HG03378 (cell line): ENCODE results near the gene CDKAL1.
"Not testable (repeated sequence)": the region's sequence is repeated elsewhere in the genome, so short reads cannot be mapped to it uniquely, and the experiment has no call there.

Experiments used
- ATAC-seq: cut with Tn5 transposase; IDR thresholded peaks from one replicate; pipeline ENCODE4 v1.9.1; 2021; ENCODE audit warnings: mild to moderate bottlenecking, moderate library complexity; ENCODE audit not compliant: unreplicated experiment

CDKAL1 gene

DNA sequence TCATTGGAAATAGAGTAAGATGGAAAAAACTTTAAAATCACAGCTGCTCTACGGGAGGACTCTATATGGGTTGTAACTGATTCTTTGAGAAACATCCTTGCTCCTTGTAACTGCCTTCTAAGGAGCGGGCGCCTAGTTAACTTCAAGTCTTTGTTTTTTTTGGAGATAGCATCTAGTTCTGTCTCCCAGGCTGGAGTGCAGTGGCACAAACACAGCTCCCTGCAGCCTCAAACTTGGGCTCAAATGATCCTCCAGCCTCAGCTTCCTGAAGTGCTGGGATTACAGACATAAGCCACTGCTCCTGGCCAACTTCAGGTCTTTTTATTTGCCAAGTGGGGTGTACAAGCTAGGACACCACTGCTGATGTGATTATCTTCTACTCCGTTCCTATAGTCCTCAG is 552.9 kb downstream of the CDKAL1 start:
- no peak for ATAC-seq

DNA sequence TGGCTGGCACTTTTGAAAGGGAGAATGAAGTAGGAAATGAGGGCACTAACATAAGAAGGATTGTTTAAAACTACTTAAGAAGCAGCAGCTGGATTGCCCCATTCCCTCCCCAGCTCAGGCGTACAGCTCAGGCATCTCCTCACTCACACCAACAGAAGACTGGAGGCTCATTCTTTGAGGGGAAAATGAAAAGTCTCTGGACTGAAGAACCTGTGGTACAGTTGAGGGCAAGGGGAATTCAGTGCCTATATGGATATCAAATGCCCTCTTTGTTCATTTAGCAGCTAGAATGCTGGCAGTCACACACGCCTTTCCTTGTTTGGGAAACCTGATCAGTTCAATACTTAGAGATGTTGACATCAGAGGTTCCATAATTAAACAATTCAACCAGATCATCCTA is 557.2 kb downstream of the CDKAL1 start:
- ATAC-seq = no peak

DNA sequence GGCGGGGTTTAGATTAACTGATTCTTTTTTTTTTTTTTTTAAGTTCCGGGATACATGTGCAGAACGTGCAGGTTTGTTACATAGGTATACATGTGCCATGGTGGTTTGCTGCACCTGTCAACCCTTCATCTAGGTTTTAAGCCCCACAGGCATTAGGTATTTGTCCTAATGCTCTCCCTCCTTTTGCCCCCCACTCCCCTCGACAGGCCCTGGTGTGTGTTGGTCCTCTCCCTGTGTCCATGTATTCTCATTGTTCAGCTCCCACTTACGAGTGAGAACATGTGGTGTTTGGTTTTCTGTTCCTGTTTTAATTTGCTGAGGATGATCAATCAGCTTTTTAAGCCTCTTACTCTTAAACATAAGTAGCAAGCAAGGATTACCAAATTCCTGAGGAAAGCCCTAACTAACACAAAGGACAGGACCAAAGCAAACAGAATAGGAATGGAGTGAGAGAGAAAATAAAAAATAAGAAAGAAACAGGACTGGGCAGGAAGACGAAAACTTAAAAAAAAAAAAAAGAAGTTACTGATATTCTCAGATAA is 558.0 kb downstream of the CDKAL1 start:
- ATAC-seq = not testable (repeated sequence)

DNA sequence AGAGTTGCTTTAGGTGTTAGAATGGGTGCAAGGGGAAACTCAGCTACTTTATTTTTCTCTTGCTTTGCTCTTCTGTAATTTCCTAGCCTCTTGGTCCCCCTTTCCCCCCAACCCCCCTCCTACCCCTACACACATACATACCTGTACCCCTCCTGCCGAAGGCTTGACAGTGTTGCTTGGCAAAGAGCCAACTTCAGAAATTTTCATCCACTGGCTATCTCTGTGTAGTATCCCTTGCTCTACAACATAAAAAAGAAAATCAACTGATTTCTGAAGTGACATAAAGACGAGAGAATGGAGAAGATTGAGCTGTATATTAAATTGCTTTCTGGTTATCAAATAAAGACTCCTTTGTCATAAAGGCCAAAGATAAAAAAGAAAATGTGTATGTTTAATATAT is 561.2 kb downstream of the CDKAL1 start:
- ATAC-seq = no peak

DNA sequence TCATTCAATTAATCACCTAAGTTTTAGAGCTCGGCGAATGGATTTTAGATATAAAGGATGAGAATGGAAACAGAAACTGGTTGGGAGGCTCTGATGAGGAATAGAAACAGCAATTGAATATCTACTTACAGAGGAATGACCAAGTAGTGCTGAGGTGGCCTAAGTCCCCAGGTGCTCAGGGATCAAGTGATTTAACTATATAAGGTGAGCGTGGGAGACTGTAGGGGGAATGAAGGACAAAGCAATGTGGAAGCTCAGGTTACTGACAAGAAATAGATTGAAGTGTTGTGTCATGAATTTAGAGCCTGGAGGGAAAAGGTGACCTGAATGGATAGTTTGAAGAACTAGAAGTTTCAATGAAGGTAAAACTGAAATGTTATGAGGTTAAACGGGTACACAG is 563.9 kb downstream of the CDKAL1 start:
- no peak for ATAC-seq

DNA sequence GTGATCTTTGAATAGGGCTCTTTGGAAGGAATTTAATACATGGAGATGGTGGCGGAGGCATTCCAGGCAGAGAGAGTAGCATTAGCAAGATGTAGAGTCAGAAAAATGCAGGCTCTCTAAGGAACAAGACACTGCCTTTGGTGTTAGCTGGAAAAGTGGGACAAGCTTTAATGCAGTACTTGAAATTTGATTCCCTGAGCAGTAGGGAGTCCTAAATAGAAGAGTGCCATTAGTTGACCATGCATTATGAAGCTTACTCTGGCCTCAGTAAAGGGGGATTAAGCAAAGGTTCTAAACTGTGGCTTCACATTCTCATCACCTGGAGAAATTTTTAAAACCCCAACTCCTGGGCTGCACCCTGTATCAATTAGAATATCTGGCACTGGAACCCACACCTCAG is 564.5 kb downstream of the CDKAL1 start:
- ATAC-seq = no peak

DNA sequence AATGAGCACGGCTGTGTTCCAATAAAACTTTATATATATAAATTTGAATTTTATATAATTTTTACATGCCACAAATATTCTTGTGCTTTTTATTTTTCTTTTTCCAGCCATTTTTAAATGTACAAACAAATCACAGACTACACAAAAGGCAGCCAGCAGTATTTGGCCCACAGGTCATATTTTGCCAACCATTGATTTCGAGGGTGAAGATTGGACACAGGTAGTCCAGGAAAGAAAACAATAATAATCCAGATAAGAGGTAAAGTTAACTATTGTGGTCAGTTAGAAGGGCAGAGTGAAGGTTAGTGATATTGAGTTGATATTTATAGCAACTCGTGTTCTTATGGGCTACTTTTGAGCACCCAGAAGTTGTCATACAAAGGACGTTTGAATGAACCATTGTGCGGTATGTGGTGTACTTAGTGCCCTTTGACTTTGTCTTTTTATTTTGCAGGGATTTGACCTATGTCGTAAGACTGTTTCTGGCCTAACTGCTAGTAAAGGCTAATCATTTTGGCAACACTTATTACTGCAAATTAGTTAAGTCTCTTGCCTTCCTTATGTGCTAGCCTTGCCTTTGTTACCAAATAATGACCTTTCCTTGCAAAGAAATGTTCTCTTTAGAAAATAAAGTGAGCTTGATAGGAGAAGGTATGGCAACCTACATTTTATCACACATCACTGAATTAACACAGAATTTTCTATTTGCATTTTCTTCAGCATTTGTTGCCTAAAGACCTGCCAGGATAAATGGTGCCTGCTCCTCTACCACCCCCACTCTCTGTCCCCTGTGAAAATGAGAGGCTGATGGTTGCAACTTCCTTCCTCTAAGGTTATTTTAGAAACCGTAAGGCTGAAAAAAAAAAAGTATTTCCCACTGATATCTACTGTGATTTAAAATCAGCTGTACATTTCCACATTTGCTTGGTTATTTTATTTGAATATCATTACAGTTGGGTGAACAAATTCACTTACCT is 565.4 kb downstream of the CDKAL1 start:
- no peak for ATAC-seq

DNA sequence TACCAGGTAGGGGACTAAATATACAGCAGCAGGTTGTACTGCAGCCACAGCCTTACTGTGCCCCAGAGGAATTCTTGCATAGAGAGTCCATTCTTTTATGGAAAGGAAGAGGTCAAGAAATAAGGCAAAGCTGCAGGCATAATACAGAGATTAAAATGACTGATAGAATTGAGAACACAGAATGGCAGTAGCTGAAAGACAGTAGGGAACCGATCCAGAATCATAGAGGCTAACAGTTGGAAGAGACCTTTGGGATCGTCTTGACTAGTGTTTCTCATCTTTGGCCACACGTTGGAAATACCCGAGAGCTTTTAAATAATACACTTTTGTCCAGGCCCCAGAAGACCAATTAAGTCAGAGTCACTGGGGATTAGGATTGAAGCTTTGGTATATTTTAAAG is 566.7 kb downstream of the CDKAL1 start:
- ATAC-seq = no peak

DNA sequence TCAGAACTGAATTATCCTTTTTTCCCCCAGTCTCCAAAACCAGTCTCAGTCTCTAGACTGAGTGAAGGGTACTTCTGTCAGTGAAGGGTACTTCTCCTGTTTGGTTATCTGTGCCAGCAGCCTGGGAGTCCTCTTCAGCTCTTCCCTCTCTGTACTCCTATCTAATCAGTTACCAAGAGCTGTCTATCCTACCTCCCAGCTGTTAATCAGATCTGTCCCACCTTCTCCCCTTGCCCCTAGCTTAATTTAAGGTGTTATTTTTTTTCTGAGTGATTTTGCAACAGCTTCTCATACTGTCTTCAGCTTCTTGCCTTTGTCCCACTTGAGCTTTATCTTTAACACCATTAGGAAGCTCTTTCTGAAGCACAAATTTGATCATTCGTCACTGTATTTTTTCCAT is 567.4 kb downstream of the CDKAL1 start:
- ATAC-seq = no peak

DNA sequence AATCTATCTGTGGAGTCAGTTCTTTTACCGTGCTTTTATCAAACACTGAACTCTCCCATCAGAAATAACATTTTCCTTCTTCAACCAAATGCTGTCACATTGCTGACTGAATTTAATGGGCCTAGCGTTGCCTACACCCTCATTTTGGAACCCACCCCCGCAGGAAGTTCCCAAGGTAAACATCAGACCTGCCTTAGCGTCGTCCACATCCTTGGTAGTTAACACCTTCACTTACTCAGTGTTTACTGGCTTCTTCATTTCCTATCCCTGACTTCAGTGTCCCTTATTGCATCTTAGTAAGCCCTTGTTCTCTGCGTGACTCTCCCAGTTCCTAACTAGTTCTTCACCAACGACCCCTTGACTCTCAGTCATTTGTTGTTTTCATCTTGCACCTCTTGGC is 567.9 kb downstream of the CDKAL1 start:
- no peak for ATAC-seq

DNA sequence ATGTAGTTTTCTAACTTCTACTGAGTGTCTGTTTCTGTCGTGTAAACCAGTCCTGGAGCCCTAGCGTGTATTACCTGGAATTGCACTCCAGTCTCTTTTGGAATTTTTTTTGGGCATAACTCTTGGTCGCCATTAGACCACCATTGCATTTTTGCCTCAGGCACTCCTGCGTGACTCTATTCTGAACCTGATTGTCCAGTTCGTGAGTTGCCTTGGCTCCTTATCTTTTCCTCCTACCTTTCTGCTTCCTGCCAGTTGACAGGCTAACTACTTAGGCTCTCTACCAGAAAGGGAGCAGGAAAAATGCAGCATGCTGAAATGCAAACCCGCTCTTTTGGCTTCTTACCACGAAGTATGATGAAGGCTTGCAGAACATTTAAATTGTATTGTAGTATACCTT is 568.4 kb downstream of the CDKAL1 start:
- ATAC-seq = no peak

DNA sequence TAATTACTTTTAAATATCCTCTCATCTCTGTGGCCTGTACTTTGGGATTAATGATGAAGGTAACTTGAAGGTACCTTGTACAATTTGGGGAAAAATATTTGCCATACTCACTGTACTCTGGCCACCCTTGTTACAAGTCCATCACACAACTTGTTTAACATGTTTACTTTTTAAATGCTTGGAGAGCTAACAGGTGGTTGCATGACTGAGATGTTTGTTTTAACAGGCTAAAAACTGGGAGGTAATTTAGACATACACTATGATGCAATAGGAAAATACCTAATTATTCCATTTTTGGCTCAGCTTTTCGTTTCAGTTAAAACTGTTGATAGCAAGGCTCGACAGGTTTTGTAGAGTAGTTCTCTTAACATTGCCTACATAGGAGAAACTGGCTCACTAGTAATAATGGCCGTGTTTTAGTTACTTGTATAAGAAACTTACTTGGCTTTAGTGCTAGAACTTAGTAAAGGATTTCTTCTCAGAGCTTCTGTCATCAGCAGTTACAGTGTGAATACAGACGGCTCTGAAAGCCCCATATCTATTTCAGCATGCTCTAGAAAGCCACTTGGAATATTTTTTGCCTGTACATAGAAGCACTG is 569.5 kb downstream of the CDKAL1 start:
- no peak for ATAC-seq

DNA sequence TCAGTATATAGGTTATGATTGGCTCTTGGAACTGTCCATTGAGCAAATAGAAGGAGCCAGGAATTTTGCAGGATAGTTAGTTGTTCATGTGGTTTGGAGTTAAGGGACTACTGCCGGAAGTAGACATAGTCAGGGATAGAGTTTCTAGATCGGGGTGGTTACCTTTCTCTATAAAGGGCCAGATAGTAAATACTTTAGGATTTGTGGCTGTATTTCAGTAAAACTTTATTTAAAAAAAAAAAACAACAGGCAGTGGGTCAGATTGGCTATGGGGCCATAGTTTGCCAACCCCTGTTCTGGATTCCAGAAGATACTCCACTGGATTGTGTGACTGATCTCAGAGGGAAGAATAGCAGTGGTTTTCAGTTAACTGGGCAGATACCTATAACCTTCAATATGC is 570.0 kb downstream of the CDKAL1 start:
- ATAC-seq = no peak

DNA sequence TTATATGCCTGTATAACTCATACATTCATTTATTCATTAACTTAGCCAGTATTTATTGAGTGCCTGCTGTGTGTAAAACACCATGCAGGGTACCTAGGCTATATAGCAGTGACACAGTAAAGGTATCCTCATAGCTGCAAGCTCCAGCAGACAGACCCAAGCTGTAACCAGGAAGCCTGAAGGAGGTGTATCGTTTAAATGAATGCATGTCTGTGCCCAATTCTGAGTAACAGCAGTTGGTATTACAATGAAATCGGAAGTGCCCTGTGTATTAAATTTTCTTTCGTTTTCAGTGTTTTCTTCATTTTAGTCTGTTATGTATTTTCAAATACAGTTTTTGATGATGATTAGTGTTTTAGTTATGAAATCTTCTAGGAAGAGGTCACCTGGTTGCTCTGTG is 573.5 kb downstream of the CDKAL1 start:
- ATAC-seq = no peak

DNA sequence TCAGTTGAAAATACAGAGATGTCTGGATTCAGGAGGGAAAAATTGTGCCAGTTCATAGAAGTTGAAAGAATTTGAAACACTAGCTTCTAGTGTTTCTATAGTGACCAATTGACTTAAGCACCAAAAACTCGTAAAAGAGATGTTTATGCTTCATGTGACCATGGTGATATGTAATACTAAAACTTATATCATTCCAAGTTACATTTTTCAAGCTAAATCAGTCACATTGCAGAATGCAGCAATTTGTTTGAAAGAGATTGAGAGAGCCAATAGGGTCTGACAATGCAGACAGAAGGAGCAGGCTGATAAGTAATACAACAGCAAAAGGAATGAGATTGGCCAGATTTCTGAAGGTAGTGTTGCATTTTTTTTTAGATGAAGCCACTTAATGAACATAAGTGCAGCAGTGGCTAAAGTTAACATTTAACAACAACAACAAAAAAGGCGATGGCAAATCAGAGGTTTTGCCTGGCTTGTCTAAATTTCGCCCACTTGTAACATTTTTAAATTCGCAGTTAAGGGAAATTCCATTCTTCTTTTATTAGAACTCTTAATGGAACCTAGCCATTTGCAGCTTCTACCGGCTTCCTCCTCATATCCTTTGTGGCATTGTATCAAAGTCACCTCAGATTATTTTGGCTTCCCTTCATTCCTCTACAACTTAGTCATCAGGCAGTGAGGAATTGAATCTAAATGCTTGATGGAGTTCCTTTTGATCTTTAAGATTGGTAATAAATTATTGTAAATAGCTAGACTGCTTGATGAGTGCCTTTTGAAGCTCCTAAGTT is 575.3 kb downstream of the CDKAL1 start:
- no peak for ATAC-seq

DNA sequence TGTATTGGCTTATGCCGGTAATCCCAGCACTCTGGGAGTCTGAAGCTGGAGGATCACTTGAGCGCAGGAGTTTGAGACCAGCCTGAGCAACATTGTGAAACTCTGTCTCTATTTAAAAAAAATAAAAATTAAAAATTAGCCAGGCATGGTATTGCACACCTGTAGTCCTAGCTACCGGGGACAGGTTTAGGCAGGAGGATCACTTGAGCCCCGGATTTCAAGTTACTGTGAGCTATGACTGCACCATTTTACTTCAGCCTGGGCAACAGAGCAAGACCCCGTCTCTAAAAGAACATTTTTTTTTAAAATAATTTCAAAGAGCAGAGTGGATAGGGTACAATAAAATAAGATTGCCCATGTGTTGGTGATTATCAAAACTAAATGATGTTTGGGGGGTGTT is 576.4 kb downstream of the CDKAL1 start:
- no peak for ATAC-seq

DNA sequence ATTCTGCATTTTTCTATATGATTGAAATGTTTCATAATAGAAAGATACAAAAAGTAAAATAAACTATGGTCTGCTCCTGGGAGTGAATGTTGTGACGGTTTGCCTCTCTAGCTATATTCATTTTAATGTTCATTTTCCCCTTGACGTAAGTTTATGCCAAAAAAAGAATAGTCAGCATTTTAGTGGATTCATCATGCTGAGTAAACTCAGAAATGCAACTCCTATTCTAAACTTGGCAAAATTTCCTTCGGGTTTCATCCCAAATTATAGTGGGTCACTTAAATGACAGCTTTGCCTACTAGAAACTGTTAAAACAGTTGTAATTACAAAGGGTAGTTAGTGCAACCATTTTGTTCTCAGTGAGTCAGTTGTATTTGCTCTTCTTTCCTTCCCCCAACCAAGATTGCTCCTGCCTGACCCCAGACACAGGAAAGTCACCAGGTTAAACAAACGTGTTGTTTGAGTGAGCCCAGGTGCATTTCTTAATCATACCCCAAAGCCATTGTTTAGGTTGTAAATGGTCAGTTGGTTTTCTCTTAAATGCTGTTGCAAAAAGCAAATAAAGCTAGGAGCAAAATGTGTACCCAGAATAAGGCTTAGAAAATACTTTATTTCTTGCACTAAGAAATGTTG is 577.0 kb downstream of the CDKAL1 start:
- ATAC-seq = no peak

DNA sequence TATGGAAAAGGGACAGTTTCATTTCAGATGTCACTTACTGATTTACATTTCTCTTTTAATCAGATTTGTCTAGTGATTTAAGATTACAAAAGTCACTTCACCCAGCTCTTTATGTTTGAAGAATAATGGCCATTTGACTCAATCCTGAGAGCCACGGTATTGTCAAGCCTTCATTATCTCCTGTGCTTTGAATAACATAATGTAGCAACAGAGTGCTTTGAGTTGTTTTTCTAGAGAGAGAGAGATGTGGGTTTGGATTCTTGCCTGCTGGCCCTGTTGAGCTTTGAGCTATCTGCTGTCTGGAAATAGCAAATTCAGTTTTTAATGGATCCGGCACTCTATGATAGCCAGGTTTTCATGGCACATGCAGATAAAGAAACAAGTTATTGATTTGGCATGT is 580.9 kb downstream of the CDKAL1 start:
- no peak for ATAC-seq

DNA sequence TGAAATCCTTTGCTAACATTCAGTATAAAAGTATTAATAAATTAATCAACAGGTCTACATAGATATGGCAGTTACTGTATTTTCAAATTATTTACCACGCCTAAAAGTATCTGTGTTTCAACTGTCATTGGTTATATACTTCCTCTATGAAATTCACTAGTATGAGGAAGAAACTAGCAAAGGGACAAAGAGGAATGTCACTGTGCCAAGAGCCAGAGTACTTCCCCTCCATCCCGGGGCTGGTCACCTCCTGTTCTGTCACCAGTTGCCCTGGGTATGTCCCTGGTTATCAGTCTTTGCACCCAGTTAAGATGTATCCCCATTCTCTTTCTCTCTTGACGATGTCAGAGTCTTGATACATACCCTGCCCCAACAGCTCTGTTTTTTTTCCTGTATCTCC is 582.5 kb downstream of the CDKAL1 start:
- no peak for ATAC-seq

DNA sequence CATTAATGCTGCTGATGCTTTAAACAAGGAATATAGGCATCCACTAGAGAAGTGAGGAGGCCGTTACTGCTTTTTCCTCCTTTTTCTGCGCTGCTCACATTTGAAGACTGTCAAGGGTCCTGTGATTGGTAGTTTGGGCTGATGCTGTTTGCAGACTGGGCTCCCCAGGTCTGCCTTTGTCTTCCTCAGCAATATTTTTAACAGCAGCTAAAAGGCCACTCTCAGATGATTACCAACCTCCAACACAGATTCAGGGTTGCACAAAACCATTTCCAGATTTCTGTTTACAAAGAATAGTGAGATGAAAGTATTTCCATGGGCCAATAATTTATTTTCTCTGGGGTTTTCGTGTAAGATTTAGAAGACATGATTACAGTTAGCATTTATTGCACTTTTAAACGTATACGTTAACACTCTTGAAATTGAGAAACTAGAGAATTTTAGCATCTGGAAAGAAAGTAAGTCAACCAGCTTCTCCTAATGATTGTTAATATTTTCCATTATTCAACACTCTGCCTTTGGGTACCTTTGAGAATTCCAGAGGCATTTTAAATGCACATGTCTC is 584.0 kb downstream of the CDKAL1 start:
- no peak for ATAC-seq
